Measurements from ENCODE around the gene DVL2.
"Not testable (repeated sequence)": the region's sequence is repeated elsewhere in the genome, so short reads cannot be mapped to it uniquely, and the experiment has no call there.

GRCh38 chr17:7243838-7244237 is 9.5 kb upstream of the DVL2 start:
- TF ChIP-seq CTCF (IDR thresholded peaks at IDR 0.05; ENCODE audit: insufficient read depth, low read length); POLR2AphosphoS5 (IDR thresholded peaks at IDR 0.05; ENCODE audit: low read depth); GABPA (IDR thresholded peaks at IDR 0.05; ENCODE audit: low read depth): not testable (repeated sequence)

Data from HL-60 (cell line).